Stimulated activated CD8-positive, alpha-beta memory T cell treated with anti-CD3 and anti-CD28 coated beads, Interleukin-12 subunit alpha, Interleukin-12 subunit beta, amount 100 ng/mL, for 24 hours (primary cell): ENCODE results near the gene ZNF106.

ENCODE experiments used
- DNase-seq: peaks from one replicate; pipeline ENCODE4 v3.0.0-alpha.2; 2020; ENCODE audit errors: extremely low read depth

The ZNF106 gene

GRCh38 chr15:42405863-42406482 is 85.0 kb downstream of the ZNF106 start:
- DNase-seq = no peak

- no peak for DNase-seq
Measured at GRCh38 chr15:42404461-42405235, 86.3 kb downstream of the ZNF106 start.

DNA sequence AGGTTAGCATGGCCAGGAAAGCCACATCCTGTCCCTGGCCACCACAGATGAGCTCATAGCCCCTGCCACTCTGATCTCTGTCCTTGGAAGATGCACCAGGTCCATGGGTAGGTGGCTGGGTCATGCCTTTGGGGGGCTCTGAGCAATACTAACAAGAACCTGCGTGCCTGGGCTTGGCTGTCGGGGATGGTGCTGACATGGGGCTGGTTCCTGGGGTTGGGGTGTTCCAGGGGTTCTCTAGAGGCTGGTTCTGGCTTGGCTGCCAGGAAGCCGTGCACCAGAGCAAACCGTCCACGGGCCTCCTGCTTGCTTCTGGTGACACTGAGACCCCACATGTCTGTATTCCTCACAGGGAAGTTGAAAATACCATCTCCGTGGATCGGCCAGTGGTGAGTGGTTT is 87.6 kb downstream of the ZNF106 start:
- no peak for DNase-seq

DNA sequence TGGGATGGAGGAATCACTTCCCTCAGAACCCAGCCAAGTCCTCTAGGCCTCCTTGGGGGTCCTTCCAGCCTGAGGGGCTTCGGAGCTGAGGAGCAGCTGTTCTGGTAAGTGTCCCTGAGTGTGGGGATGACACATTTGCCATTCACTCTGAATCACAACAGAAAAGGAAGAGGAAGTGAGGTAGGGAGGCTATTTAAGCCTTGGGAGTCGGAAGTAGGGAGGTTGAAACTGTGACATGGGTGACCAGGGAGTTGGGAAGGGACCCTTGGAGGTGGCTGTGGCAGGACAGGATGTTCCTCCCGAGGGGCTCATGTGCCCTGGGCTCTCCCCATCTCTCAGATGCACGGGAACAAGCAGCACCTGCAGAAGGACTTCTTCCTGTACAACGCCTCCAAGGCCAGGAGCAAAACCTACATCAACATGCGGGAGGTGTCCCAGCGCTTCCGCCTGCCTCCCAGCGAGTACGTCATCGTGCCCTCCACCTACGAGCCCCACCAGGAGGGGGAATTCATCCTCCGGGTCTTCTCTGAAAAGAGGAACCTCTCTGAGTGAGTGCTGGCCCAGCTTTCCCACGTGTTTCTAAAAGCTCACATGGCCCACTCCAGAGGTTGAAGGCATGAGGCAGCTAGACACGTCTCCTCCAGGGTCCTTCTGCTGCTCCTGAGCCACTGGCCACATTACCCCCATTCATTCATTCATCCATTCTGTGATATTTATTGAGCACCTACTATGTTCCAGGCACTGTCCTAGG is 88.3 kb downstream of the ZNF106 start:
- no peak for DNase-seq

- DNase-seq = no peak
Measured at GRCh38 chr15:42401544-42402454, 89.1 kb downstream of the ZNF106 start.

GRCh38 chr15:42395838-42396237 is 95.1 kb downstream of the ZNF106 start:
- DNase-seq = no peak

DNA sequence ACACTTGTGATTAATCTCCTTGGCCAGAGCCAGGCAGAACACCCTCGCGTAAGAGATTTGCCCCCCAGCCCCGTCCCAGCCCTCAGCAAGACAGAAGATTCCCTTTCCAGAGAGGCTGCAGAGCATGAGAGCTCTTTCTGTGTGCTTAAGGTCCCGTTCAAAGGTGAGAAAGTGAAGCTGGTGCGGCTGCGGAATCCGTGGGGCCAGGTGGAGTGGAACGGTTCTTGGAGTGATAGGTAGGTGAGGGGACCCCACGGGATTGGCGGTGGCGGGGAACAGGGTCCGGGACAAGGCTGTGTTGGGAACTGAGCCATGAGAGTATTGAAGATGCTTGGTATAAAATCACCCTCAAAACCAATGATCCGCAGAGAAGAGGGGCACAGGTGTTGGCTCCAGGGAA is 96.8 kb downstream of the ZNF106 start:
- DNase-seq = no peak

- no peak for DNase-seq
Measured at GRCh38 chr15:42392309-42393024, 98.5 kb downstream of the ZNF106 start.

- no peak for DNase-seq
Measured at GRCh38 chr15:42387603-42388002, 103.3 kb downstream of the ZNF106 start.

GRCh38 chr15:42385980-42386700 is 104.8 kb downstream of the ZNF106 start:
- no peak for DNase-seq

GRCh38 chr15:42385206-42385979 is 105.5 kb downstream of the ZNF106 start:
- no peak for DNase-seq

- DNase-seq = no peak
Measured at GRCh38 chr15:42384597-42384996, 106.3 kb downstream of the ZNF106 start.

DNA sequence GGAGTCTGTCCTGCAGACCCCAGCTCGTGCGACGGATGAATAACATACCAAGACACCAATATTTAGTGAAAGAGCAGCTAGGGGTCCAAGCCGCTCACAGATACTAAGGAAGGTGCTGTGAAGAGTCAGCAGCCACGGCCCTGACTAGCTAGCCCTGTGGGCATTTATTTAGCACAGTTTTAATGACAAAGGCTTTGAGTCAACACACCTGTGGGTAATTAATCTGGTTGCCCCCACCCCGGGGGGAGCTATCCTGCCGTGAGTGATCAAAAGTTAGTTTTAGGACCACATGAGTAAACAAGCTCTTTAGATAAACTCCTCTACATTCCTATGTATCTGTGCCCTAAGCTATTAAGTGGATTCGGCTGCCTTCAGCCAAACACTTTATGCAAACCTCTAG is 112.9 kb downstream of the ZNF106 start:
- no peak for DNase-seq

DNA sequence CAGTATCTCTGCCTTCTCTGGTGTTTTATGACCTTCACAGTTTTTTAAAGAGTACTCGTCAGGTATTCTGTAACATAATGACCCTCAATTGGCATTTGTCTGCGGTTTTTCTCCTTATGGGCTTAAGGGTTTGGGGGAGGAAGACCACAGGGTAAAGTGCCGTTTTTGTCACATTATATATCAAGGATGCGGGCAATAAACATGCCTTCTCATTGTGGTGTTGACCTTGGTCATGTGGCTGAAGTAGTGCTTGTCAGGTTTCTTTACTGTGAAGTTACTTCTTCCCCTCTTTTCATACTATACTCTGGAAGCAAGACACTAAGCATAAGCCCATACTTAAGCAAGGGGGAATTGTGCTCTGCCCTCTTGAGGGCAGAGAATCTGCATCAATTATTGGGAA is 115.0 kb downstream of the ZNF106 start:
- DNase-seq = no peak

DNA sequence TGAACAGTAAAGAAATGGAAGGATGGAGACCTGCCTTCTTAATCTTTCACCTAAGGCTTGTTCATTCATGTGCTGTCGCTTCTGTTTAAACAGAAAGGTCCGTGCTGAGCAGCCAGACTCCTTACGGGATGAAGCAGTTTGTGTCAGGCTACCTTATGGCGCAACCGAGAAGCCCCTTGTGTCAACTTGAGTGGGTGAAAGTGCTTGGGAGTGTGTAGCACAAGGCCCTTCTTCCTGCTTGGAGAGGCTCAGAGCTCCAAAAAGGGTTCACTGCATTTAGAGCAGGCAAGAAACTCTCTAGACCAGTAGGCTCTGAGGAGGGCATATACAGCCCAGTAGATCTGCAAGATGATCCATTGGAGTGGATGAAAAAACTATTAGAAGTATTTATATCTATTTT is 115.7 kb downstream of the ZNF106 start:
- no peak for DNase-seq

- no peak for DNase-seq
Measured at GRCh38 chr15:42374810-42375209, 116.1 kb downstream of the ZNF106 start.

- no peak for DNase-seq
Measured at GRCh38 chr15:42373936-42374335, 117.0 kb downstream of the ZNF106 start.

- DNase-seq = no peak
Measured at GRCh38 chr15:42373274-42373673, 117.7 kb downstream of the ZNF106 start.

DNA sequence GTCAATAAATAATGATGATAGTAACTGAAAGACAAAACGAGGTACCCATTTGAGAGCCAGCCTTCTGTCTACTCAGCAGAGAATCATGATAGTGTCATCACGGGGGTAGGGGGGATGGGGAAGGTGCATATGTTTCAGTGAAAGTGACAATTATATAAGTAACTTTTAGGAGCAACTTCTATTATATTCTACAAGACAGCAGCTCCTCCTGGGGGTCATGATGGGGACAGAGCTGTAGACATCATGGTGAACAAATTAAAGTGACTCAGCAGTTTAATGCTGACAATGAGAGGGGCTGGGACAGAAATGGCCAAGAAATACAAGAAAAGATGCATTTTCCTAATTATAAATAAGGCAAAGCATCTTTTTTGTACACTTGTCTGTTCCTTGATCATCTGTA is 119.8 kb downstream of the ZNF106 start:
- DNase-seq = no peak

GRCh38 chr15:42368096-42368495 is 122.8 kb downstream of the ZNF106 start:
- DNase-seq = no peak
